Nasal cavity respiratory epithelium epithelial cell of viscerocranial mucosa (primary cell): Measurements from ENCODE around the gene DKK2. TPM values are rescaled to one million over a fixed set of nuclear protein-coding genes. Genes with fewer than 3 reads are reported as not detected.

Source experiments
- total RNA-seq: library from RNA; depleted of rRNA; stranded (reverse); fragments of >200 nt; gene quantifications from 2 replicates; pipeline ENCODE4 v1.2.3, GENCODE V29; 2014

DKK2 gene, protein sequence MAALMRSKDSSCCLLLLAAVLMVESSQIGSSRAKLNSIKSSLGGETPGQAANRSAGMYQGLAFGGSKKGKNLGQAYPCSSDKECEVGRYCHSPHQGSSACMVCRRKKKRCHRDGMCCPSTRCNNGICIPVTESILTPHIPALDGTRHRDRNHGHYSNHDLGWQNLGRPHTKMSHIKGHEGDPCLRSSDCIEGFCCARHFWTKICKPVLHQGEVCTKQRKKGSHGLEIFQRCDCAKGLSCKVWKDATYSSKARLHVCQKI
- total RNA-seq: not detected in 2 replicates

DNA sequence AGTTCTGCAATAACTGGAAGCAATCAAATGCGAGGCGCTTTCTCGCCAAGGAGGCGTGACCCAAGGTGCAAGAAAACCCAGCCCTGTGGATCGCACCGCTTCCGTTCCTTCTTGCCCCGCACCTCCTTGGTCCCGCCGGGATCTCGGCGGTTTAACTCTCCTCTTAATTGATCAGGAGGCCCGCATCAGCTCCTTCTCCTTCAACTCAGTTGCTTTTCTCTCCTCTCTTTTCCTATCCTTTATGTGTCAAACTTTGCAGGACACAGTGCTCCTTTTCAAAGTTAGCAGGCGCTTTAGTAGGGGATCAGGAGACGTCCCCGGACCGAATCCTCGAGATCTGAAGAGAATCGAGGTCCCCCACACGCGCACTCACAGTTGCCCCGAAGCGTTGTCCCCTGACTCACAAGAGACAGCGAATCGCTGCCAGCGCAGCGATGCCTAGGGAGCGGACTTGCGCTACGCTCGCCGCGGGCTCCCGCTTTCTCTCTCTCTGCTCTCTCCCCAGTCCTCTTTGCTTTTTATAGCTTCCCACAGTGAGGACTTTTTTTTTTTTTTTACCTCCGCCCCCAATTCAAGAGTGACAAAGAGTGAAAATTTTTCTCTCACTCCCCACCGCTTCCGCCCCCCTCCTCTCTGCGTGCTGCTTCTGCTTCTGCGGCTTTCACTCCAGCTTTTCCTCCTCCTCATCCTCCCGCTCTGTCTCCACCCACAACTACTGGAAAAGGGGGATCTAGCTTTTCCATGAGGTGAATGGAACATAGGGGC, at the start of gene DKK2:
Gene DKK2, minus strand, starts transcription at position 495 of the 765 bp plus-strand sequence. CDS start 722 bp downstream, outside the sequence.

